SK-N-SH treated with all-trans-retinoic acid at 6 μM for 48 hours (cell line): ENCODE results near the gene MYCBP2.

Experiments used
- ATAC-seq: fragments of 200-7000 bp; cut with Tn5 transposase; 3 replicates; pipeline ENCODE4 v1.9.1; 2020; ENCODE audit warnings: mild to moderate bottlenecking, moderate library complexity
- ARNTL ChIP-seq: fragments of 450-650 bp; formaldehyde crosslinking; IDR thresholded peaks from 2 replicates; pipeline ENCODE4 v1.5.0; 2020; ENCODE audit warnings: low read depth, mild to moderate bottlenecking, moderate library complexity, borderline replicate concordance
- BACH2 ChIP-seq: fragments of 250-450 bp; sonication (Bioruptor Pico); IDR thresholded peaks from 2 replicates; pipeline ENCODE4 v1.9.0; 2021; ENCODE audit warnings: mild to moderate bottlenecking, borderline replicate concordance
- CREB5 ChIP-seq: fragments of 250-450 bp; sonication (Bioruptor Pico); IDR thresholded peaks from 2 replicates; pipeline ENCODE4 v1.5.1; 2020; ENCODE audit warnings: low read depth, mild to moderate bottlenecking, moderate library complexity
- CSDC2 ChIP-seq: fragments of 250-450 bp; sonication (Bioruptor Pico); IDR thresholded peaks from 2 replicates; pipeline ENCODE4 v1.5.0; 2020; ENCODE audit warnings: mild to moderate bottlenecking, moderate library complexity
- CSRNP3 ChIP-seq: fragments of 250-450 bp; sonication (Bioruptor Pico); IDR thresholded peaks from 2 replicates; pipeline ENCODE4 v1.5.1; 2021; ENCODE audit warnings: mild to moderate bottlenecking, moderate library complexity
- ESRRG ChIP-seq: fragments of 250-450 bp; sonication (Bioruptor Pico); IDR thresholded peaks from 2 replicates; pipeline ENCODE4 v1.6.1; 2021; ENCODE audit warnings: mild to moderate bottlenecking
- GLIS3 ChIP-seq: fragments of 250-450 bp; sonication (Bioruptor Pico); IDR thresholded peaks from 2 replicates; pipeline ENCODE4 v1.5.0; 2020; ENCODE audit warnings: mild to moderate bottlenecking, moderate library complexity
- ISL1 ChIP-seq: fragments of 250-450 bp; sonication (Bioruptor Pico); IDR thresholded peaks from 2 replicates; pipeline ENCODE4 v2.1.2; 2022; ENCODE audit warnings: mild to moderate bottlenecking, moderate library complexity
- OSR1 ChIP-seq: fragments of 250-450 bp; sonication (Bioruptor Pico); IDR thresholded peaks from 2 replicates; pipeline ENCODE4 v1.8.0; 2022; ENCODE audit warnings: moderate library complexity, mild to moderate bottlenecking, inconsistent platforms
- PPARA ChIP-seq: fragments of 250-450 bp; sonication (Bioruptor Pico); IDR thresholded peaks from 2 replicates; pipeline ENCODE4 v1.5.0; 2020; ENCODE audit warnings: mild to moderate bottlenecking, borderline replicate concordance
- RARB ChIP-seq: fragments of 250-450 bp; sonication (Bioruptor Pico); IDR thresholded peaks from 2 replicates; pipeline ENCODE4 v1.8.0; 2021; ENCODE audit warnings: mild to moderate bottlenecking, moderate library complexity
- SNAI2 ChIP-seq: fragments of 250-450 bp; sonication (Bioruptor Pico); IDR thresholded peaks from 2 replicates; pipeline ENCODE4 v1.5.0; 2020; ENCODE audit warnings: mild to moderate bottlenecking, moderate library complexity
- TCF4 ChIP-seq: fragments of 250-450 bp; sonication (Bioruptor Pico); IDR thresholded peaks from 2 replicates; pipeline ENCODE4 v1.8.0; 2021; ENCODE audit warnings: mild to moderate bottlenecking, moderate library complexity, borderline replicate concordance
- TOX ChIP-seq: fragments of 250-450 bp; sonication (Bioruptor Pico); IDR thresholded peaks from 2 replicates; pipeline ENCODE4 v1.8.0; 2021; ENCODE audit warnings: mild to moderate bottlenecking, moderate library complexity, borderline replicate concordance
- TSHZ2 ChIP-seq: fragments of 250-450 bp; sonication (Bioruptor Pico); IDR thresholded peaks from 2 replicates; pipeline ENCODE4 v1.5.0; 2020; ENCODE audit warnings: mild to moderate bottlenecking, moderate library complexity
- ZC3H10 ChIP-seq: fragments of 250-450 bp; sonication (Bioruptor Pico); IDR thresholded peaks from 2 replicates; pipeline ENCODE4 v1.5.1; 2021; ENCODE audit warnings: mild to moderate bottlenecking, moderate library complexity
- ZFP3 ChIP-seq: fragments of 250-450 bp; sonication (Bioruptor Pico); IDR thresholded peaks from 2 replicates; pipeline ENCODE4 v1.5.0; 2020; ENCODE audit warnings: mild to moderate bottlenecking, moderate library complexity
- ZFP30 ChIP-seq: fragments of 450-650 bp; formaldehyde crosslinking; IDR thresholded peaks from 2 replicates; pipeline ENCODE4 v1.5.0; 2022; ENCODE audit warnings: mild to moderate bottlenecking, moderate library complexity
- ZNF565 ChIP-seq: fragments of 450-650 bp; formaldehyde crosslinking; conservative IDR thresholded peaks from 2 replicates; pipeline ENCODE4 v1.5.0; 2020; ENCODE audit warnings: low read depth, mild to moderate bottlenecking, moderate library complexity
- ZNF70 ChIP-seq: fragments of 450-650 bp; formaldehyde crosslinking; IDR thresholded peaks from 2 replicates; pipeline ENCODE4 v1.5.0; 2020; ENCODE audit warnings: mild to moderate bottlenecking, moderate library complexity
- ZNF8 ChIP-seq: fragments of 450-650 bp; formaldehyde crosslinking; IDR thresholded peaks from 2 replicates; pipeline ENCODE4 v1.5.0; 2020; ENCODE audit warnings: mild to moderate bottlenecking, moderate library complexity

The MYCBP2 gene

GRCh38 chr13:77172650-77173049 lies 154.2 kb downstream of the MYCBP2 start:
- ATAC-seq: no peak
- TF ChIP-seq TCF4 (CRISPR knock-in tag) (no peak), ZFP30 (no peak), ZFP3 (no peak), TSHZ2 (CRISPR knock-in tag) (no peak), PPARA (CRISPR knock-in tag) (no peak), BACH2 (CRISPR knock-in tag) (no peak), CSDC2 (no peak), SNAI2 (no peak), ARNTL (CRISPR knock-in tag) (no peak), ESRRG (CRISPR knock-in tag) (no peak), RARB (no peak), ZNF8 (CRISPR knock-in tag) (no peak), OSR1 (CRISPR knock-in tag) (no peak), CREB5 (no peak)

- no peak for ATAC-seq
- TF ChIP-seq ZFP30: no peak
- TF ChIP-seq ZC3H10 (CRISPR knock-in tag): no peak
- no peak for TF ChIP-seq SNAI2
- TF ChIP-seq GLIS3 (CRISPR knock-in tag): no peak
- no peak for TF ChIP-seq ISL1 (CRISPR knock-in tag)
- no peak for TF ChIP-seq CSRNP3
- no peak for TF ChIP-seq TOX
- TF ChIP-seq PPARA (CRISPR knock-in tag): no peak
- TF ChIP-seq OSR1 (CRISPR knock-in tag): no peak
- TF ChIP-seq RARB: no peak
- no peak for TF ChIP-seq ZNF70 (CRISPR knock-in tag)
- TF ChIP-seq ARNTL (CRISPR knock-in tag): no peak
- no peak for TF ChIP-seq ESRRG (CRISPR knock-in tag)
- no peak for TF ChIP-seq BACH2 (CRISPR knock-in tag)
- no peak for TF ChIP-seq CREB5
- no peak for TF ChIP-seq ZNF565 (CRISPR knock-in tag)
- TF ChIP-seq TSHZ2 (CRISPR knock-in tag): no peak
- no peak for TF ChIP-seq ZFP3
- no peak for TF ChIP-seq TCF4 (CRISPR knock-in tag)
Measured at GRCh38 chr13:77171451-77171850, 155.4 kb downstream of the MYCBP2 start.

DNA sequence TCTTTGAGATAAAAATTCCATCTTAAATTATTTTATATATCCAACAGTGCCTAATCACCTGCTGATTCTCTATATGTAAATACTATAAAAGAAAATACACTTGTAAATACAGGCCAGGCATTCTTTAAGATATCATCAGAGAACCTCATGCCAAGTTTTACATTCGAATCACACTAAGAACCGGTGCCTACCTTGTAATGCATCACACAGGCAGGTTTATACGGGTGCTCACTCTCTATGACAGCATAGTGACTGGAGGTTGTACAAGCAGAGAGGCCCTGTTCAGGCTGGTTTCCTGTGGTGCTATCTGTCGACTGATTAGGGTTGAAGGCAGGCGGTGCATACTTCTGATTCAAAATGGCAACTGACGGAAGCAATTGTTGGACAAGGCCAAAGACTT lies 158.7 kb downstream of the MYCBP2 start:
- no peak for ATAC-seq
- TF ChIP-seq GLIS3 (CRISPR knock-in tag) (no peak), BACH2 (CRISPR knock-in tag) (no peak), CSDC2 (no peak), ISL1 (CRISPR knock-in tag) (no peak), ZFP30 (no peak), RARB (no peak), ESRRG (CRISPR knock-in tag) (no peak), ZNF565 (CRISPR knock-in tag) (no peak)
